Measurements from ENCODE around the gene BPIFB3. TPM values are rescaled to one million over a fixed set of nuclear protein-coding genes. Genes with fewer than 3 reads are reported as not detected.

BPIFB3 gene
- total and polyA plus RNA-seq, 3 donors from 2014 or later, result 0.47 to 0.87 (median 0.74) TPM

- WGBS, 2 donors, result 70 to 75% methylated on average over 1 of the region's 1 CpG
- H3K27ac ChIP-seq, result no peak overlapping the region
- no peak for TF ChIP-seq CTCF (IDR thresholded peaks at IDR 0.05)
- TF ChIP-seq POLR2A (IDR thresholded peaks at IDR 0.05), result no peak
- no peaks in the 10 kb centered on the region for H3K4me1 ChIP-seq
- no peaks in the 10 kb centered on the region for H3K27me3 ChIP-seq
- intact Hi-C loops (cut with DNase I; ENCODE audit: low total_unique reads), result no loop called here
- H3K9me3 ChIP-seq, result no peaks in the 10 kb centered on the region
- H3K36me3 ChIP-seq (ENCODE audit: low read depth, missing control alignments), result no peaks in the 10 kb centered on the region
- no peak for DNase-seq
- H3K4me3 ChIP-seq, result no peak overlapping the region
These were observed 29.5 kb upstream of the BPIFB3 start for GRCh38 chr20:33024243-33024560.

- TF ChIP-seq CTCF (IDR thresholded peaks at IDR 0.05), result no peak
- no peak for DNase-seq
- Histone ChIP-seq H3K4me3 (no peak overlapping the region), H3K4me1 (no peaks in the 10 kb centered on the region), H3K27ac (no peak overlapping the region), H3K36me3 (ENCODE audit: low read depth, missing control alignments) (no peaks in the 10 kb centered on the region), H3K27me3 (no peaks in the 10 kb centered on the region), H3K9me3 (no peaks in the 10 kb centered on the region)
- intact Hi-C loops (cut with DNase I; ENCODE audit: low total_unique reads), result no loop called here
- WGBS, 2 donors, result 72 to 81% methylated on average over 5 of the region's 5 CpGs
These were observed 28.9 kb upstream of the BPIFB3 start for GRCh38 chr20:33024609-33025317.

- WGBS, 2 donors, result 73 to 87% methylated on average over 9 of the region's 9 CpGs
- intact Hi-C loops (cut with DNase I; ENCODE audit: low total_unique reads), result no loop called here
- no peaks in the 10 kb centered on the region for H3K36me3 ChIP-seq (ENCODE audit: low read depth, missing control alignments)
- no peaks in the 10 kb centered on the region for H3K27me3 ChIP-seq
- no peak overlapping the region for H3K4me3 ChIP-seq
- no peaks in the 10 kb centered on the region for H3K4me1 ChIP-seq
- TF ChIP-seq CTCF (IDR thresholded peaks at IDR 0.05) (no peak), POLR2A (IDR thresholded peaks at IDR 0.05) (no peak)
- H3K9me3 ChIP-seq, result no peaks in the 10 kb centered on the region
- no peak for DNase-seq
- no peak overlapping the region for H3K27ac ChIP-seq
These were observed 28.3 kb upstream of the BPIFB3 start for GRCh38 chr20:33025318-33025876.

- Histone ChIP-seq H3K4me1 (no peaks in the 10 kb centered on the region), H3K27me3 (no peaks in the 10 kb centered on the region), H3K4me3 (no peak overlapping the region), H3K27ac (no peak overlapping the region), H3K36me3 (ENCODE audit: low read depth, missing control alignments) (no peaks in the 10 kb centered on the region), H3K9me3 (no peaks in the 10 kb centered on the region)
- DNase-seq, result no peak
- no peak for TF ChIP-seq POLR2A (IDR thresholded peaks at IDR 0.05)
- WGBS, 2 donors, result 75 to 84% methylated on average over 5 of the region's 5 CpGs
- intact Hi-C loops (cut with DNase I; ENCODE audit: low total_unique reads), result no loop called here
These were observed 27.5 kb upstream of the BPIFB3 start for GRCh38 chr20:33026072-33026778.

- H3K27me3 ChIP-seq, result no peaks in the 10 kb centered on the region
- no peak for TF ChIP-seq CTCF (IDR thresholded peaks at IDR 0.05)
- TF ChIP-seq POLR2A (IDR thresholded peaks at IDR 0.05), result no peak
- no peaks in the 10 kb centered on the region for H3K4me1 ChIP-seq
- DNase-seq, result no peak
- intact Hi-C loops (cut with DNase I; ENCODE audit: low total_unique reads), result no loop called here
- no peak overlapping the region for H3K4me3 ChIP-seq
- H3K36me3 ChIP-seq (ENCODE audit: low read depth, missing control alignments), result no peaks in the 10 kb centered on the region
- H3K9me3 ChIP-seq, result no peaks in the 10 kb centered on the region
- WGBS, 2 donors, result 82 to 87% methylated on average over 7 to 10 of the region's 10 CpGs
- H3K27ac ChIP-seq, result no peak overlapping the region
These were observed 26.6 kb upstream of the BPIFB3 start for GRCh38 chr20:33026779-33027759.
